ENCODE data around the gene ANKS1A. TPM values are rescaled to one million over a fixed set of nuclear protein-coding genes. Genes with fewer than 3 reads are reported as not detected.

Gene ANKS1A
- total RNA-seq, 2 donors from 2014 or later = 34.9 to 36.4 TPM

DNA sequence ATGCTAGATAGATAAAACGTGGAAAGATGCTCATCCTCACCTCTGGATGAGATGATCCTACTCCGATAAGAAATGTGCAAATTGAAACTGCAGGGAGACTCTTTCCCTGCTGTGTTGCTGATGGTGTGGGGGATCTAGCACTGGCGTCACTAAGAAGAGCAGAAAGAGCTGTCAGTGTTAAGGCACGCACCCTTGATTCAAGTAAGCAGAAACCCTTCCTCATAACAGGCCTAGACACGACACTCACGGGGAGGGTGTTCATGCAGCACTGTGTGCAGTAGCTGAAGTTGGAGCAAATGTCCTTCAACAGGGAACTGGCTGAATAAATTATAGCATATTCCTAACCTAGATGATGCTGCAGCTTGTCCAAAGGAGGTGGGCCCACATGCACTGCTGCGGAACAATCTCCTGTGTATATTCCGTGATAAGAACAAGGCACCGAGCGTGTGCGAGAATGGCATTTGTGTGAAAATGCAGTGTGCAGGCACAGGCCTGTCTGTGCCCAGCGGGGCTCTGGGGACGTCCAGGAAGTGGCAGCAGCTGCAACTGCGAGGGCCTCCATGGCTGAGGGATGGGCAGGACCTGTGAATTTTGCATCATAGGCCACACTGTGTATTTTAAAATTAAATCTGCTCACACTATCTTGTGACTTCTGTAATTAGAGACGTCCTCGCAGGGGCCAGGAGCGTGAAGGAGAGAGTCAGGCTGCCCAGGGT, 188.1 kb downstream of the ANKS1A start:
- Mint-ChIP-seq H3K9me3 (no peaks in the 10 kb centered on the region), H3K27ac (no peak overlapping the region)

DNA sequence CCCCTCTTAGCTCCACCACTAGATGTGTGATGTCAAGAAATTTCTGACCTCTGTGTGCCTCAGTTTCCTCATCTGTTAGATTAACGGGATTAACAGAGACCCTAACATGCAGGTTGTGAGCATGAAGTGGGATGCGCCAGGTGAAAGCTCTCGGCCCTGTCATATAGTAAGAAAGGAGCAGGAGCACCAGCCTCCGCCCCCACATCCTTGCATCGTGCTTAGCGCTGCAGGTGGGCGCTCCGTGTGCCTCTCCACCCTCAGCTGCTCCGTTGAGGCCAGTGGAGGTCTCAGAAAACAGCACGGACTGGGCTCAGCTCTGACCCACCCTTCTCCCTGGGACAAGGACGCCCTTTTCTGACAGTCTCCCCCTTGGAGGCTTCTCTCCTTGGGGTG, 188.7 kb downstream of the ANKS1A start:
- H3K4me3 Mint-ChIP-seq = no peak overlapping the region
- Histone ChIP-seq H3K27ac (ENCODE audit: low read depth, low read length) (no peak overlapping the region), H3K4me3 (ENCODE audit: low read length) (no peak overlapping the region), H3K36me3 (ENCODE audit: control insufficient read depth, insufficient read depth, low read length) (peaks cover 10% of the 10 kb centered on the region), H3K9me3 (ENCODE audit: control insufficient read depth, low read length) (no peaks in the 10 kb centered on the region), H3K27me3 (ENCODE audit: control insufficient read depth, insufficient read depth, low read length, poor library complexity, severe bottlenecking) (no peaks in the 10 kb centered on the region), H3K9ac (ENCODE audit: extremely low read depth, low read length, poor library complexity, severe bottlenecking) (no peak overlapping the region), H3K4me1 (ENCODE audit: control insufficient read depth, insufficient read depth, low read length) (peaks cover 34% of the 10 kb centered on the region)
- TF ChIP-seq, protein P1, sequence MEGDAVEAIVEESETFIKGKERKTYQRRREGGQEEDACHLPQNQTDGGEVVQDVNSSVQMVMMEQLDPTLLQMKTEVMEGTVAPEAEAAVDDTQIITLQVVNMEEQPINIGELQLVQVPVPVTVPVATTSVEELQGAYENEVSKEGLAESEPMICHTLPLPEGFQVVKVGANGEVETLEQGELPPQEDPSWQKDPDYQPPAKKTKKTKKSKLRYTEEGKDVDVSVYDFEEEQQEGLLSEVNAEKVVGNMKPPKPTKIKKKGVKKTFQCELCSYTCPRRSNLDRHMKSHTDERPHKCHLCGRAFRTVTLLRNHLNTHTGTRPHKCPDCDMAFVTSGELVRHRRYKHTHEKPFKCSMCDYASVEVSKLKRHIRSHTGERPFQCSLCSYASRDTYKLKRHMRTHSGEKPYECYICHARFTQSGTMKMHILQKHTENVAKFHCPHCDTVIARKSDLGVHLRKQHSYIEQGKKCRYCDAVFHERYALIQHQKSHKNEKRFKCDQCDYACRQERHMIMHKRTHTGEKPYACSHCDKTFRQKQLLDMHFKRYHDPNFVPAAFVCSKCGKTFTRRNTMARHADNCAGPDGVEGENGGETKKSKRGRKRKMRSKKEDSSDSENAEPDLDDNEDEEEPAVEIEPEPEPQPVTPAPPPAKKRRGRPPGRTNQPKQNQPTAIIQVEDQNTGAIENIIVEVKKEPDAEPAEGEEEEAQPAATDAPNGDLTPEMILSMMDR (conservative IDR thresholded peaks at IDR 0.05) = no peak
- peaks cover 32% of the 10 kb centered on the region for H3K36me3 Mint-ChIP-seq (ENCODE audit: low read depth)
- peaks cover 56% of the 10 kb centered on the region for H3K4me1 Mint-ChIP-seq
- H3K27me3 Mint-ChIP-seq (ENCODE audit: insufficient read depth) = no peaks in the 10 kb centered on the region
- WGBS, 2 experiments (ENCODE audit: insufficient coverage in 1 of 2, insufficient read length in 1 of 2) = 75 to 86% methylated on average over 6 to 11 of the region's 11 CpGs
- DNase-seq = no peak
- H3K27ac Mint-ChIP-seq = no peak overlapping the region
- no peaks in the 10 kb centered on the region for H3K9me3 Mint-ChIP-seq

More for the DNA sequence above, 188.1 kb downstream of the ANKS1A start:
- H3K9me3 ChIP-seq (ENCODE audit: control insufficient read depth, low read length) = no peaks in the 10 kb centered on the region
- H3K36me3 ChIP-seq (ENCODE audit: control insufficient read depth, insufficient read depth, low read length) = peaks cover 9% of the 10 kb centered on the region
- Mint-ChIP-seq H3K4me3 (no peak overlapping the region), H3K36me3 (ENCODE audit: low read depth) (peaks cover 32% of the 10 kb centered on the region), H3K4me1 (peaks cover 55% of the 10 kb centered on the region), H3K27me3 (ENCODE audit: insufficient read depth) (no peaks in the 10 kb centered on the region)
- H3K9ac ChIP-seq (ENCODE audit: extremely low read depth, low read length, poor library complexity, severe bottlenecking) = no peak overlapping the region
- DNase-seq = no peak
- H3K27ac ChIP-seq (ENCODE audit: low read depth, low read length) = no peak overlapping the region
- no peaks in the 10 kb centered on the region for H3K27me3 ChIP-seq (ENCODE audit: control insufficient read depth, insufficient read depth, low read length, poor library complexity, severe bottlenecking)
- 85 to 93% methylated on average over 17 of the region's 17 CpGs for WGBS, 2 experiments (ENCODE audit: insufficient coverage in 1 of 2, insufficient read length in 1 of 2)
- H3K4me3 ChIP-seq (ENCODE audit: low read length) = no peak overlapping the region
- H3K4me1 ChIP-seq (ENCODE audit: control insufficient read depth, insufficient read depth, low read length) = peaks cover 31% of the 10 kb centered on the region
- TF ChIP-seq, protein P1 (conservative IDR thresholded peaks at IDR 0.05) = no peak

DNA sequence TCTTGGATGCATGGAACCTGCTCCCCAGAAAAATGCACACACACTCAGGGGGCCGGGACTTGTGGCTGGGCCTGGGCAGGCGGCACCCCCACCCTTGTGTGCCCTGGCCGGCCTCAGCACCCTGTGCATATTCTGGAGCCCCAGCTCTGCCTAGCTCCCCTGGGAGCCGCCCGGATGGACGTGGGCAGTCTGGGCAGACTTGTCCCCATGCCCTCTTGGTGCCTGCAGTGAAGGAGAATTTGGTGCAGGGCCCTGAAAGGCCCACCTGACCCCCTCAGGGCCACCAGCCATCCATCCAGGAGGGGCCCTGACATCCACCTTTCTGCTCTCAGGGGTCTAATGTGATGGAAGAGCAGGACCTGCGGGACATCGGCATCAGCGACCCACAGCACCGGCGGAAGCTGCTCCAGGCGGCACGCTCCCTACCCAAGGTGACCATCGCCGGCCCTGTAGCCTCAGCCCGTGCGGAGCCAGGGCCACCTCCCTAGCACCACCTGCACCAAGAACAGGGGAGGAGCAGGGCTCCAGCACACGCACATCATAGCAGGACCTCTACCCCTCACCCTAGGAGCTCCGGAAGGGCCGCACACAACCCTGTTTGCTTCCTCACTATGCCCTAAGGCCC, 189.3 kb downstream of the ANKS1A start:
- Mint-ChIP-seq H3K4me1 (peaks cover 49% of the 10 kb centered on the region), H3K27me3 (ENCODE audit: insufficient read depth) (no peaks in the 10 kb centered on the region), H3K36me3 (ENCODE audit: low read depth) (peaks cover 36% of the 10 kb centered on the region), H3K4me3 (no peak overlapping the region), H3K9me3 (no peaks in the 10 kb centered on the region), H3K27ac (no peak overlapping the region)
- Histone ChIP-seq H3K27me3 (ENCODE audit: control insufficient read depth, insufficient read depth, low read length, poor library complexity, severe bottlenecking) (no peaks in the 10 kb centered on the region), H3K36me3 (ENCODE audit: control insufficient read depth, insufficient read depth, low read length) (peaks cover 15% of the 10 kb centered on the region), H3K4me3 (ENCODE audit: low read length) (no peak overlapping the region), H3K9me3 (ENCODE audit: control insufficient read depth, low read length) (no peaks in the 10 kb centered on the region), H3K4me1 (ENCODE audit: control insufficient read depth, insufficient read depth, low read length) (peaks cover 27% of the 10 kb centered on the region), H3K9ac (ENCODE audit: extremely low read depth, low read length, poor library complexity, severe bottlenecking) (no peak overlapping the region), H3K27ac (ENCODE audit: low read depth, low read length) (no peak overlapping the region)
- 95% methylated on average over 7 to 20 of the region's 20 CpGs for WGBS, 2 experiments (ENCODE audit: insufficient coverage in 1 of 2, insufficient read length in 1 of 2)
- DNase-seq = no peak
- TF ChIP-seq, protein P1 (conservative IDR thresholded peaks at IDR 0.05) = no peak

Data from endodermal cell (in vitro differentiated cells).